IPS DF 6.9 (cell line): ENCODE results near the gene RARA.

Source experiments
- DNase-seq: peaks from one replicate; pipeline ENCODE4 v3.0.0-alpha.2; 2013; ENCODE audit warnings: low read depth, low spot score
- H3K27ac ChIP-seq: one replicate; pipeline ENCODE4 v1.5.1; 2013; ENCODE audit warnings: low read length, control low read depth
- H3K27me3 ChIP-seq: 2 replicates; pipeline ENCODE4 v1.6.1; 2013; ENCODE audit warnings: mild to moderate bottlenecking, low read length; ENCODE audit not compliant: control insufficient read depth, insufficient read depth
- H3K36me3 ChIP-seq: 2 replicates; pipeline ENCODE4 v1.6.1; 2013; ENCODE audit warnings: low read length; ENCODE audit not compliant: control insufficient read depth, insufficient read depth
- H3K4me1 ChIP-seq: 2 replicates; pipeline ENCODE4 v1.6.1; 2013; ENCODE audit warnings: low read length; ENCODE audit not compliant: control insufficient read depth, insufficient read depth
- H3K4me3 ChIP-seq: 2 replicates; pipeline ENCODE4 v1.5.1; 2013; ENCODE audit warnings: mild to moderate bottlenecking, low read length
- H3K9me3 ChIP-seq: 2 replicates; pipeline ENCODE4 v1.6.1; 2013; ENCODE audit warnings: low read length, inconsistent platforms; ENCODE audit not compliant: control insufficient read depth, insufficient read depth
- WGBS: extraction: QIAGEN DNeasy Blood & Tissue Kit; methylation state at CpG from one replicate; pipeline ENCODE4 v1.1.7; 2013; ENCODE audit warnings: mixed read lengths, missing lambda C conversion rate; ENCODE audit not compliant: insufficient read length, insufficient coverage; 5-methylcytosine and 5-hydroxymethylcytosine counted together

RARA gene

DNA sequence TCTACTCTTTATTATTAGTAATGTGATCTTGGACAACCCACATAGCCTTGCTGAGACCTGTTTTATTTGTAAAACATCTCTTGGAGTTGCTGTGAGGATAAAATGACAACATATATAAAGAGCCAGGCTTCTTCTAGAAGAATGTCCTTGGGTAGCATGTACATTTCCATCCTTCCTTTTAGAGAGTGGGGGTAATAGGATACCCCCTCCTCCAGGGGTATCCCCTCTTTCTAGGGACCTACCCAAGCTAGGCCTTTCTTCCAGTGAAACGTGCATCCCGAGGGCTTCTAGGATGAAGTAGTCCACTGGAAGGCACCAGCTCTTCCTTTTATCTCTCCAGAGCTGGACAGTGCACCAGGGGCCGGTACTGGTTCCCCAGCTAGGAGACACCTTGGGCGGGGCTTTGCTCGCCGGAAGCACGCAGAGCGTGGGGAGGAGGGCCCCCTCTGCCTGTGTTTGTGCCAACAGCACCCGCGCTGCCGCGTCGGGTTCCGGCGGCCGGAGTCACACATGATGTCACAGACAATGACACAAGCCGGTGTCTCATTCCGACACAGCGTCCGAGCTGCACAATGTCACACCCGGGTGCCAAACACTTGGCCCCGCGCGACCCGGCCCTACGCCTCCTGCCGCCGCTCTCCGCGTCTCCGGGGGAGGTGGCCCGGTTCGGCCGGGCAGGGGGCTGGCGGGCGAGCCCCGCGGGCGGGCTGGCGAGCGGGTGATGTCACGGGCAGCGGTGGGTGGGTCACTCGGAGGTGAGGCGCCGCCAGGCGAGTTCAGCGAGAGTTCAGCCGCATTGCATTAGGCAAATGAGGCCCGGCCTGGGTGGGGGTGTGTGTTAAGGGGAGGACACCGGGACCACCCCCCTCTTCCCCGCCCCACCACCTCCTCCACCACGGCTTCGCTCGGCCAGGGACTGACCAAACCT lies 32.2 kb downstream of the RARA start:
- no peaks in the 10 kb centered on the region for H3K9me3 ChIP-seq
- no CpG with 5 or more reads among the region's 55 CpGs for WGBS
- H3K27me3 ChIP-seq = peaks cover 20% of the 10 kb centered on the region; the same call in 1 of the 2 replicates
- no peak for DNase-seq
- H3K4me3 ChIP-seq = peak overlapping the region; percentile 47; the same call in 1 of the 2 replicates
- H3K27ac ChIP-seq = no peak overlapping the region
- H3K36me3 ChIP-seq = no peaks in the 10 kb centered on the region
- H3K4me1 ChIP-seq = peaks cover 17% of the 10 kb centered on the region

DNA sequence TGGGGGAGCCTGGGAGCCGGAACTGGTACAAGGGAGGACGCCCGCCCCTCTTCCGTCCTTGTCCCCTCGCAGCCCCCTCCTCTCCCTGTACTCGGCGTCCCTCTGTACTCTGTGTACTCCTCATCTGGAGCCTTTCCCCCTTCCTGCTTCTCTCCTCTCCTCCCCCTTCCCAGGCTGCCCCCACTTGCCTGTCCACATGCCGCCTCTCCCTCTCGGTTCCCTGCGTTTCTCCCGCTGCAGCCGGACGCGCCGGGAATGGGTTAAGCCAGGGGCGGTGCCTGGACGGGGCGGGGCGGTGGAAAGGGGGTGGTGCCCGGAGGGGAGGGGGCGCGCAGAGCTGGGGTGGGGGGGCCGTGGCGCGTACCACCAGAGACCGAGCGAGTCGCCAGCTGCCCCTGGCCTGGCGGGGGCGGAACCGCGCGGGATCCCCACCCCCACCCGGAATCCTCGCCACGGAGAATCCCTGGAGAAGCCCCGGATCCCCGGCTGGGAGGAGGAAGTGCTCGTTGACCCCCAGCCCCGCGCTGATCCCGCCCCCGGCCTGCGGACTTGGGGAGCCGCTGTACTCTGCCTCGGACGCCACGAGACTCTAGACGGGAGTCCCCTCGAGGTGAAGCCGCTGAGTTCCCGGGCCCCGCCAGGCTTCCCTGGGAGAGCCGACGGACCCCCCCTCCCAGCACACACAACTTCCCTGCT lies 33.0 kb downstream of the RARA start:
- no peak for DNase-seq
- H3K9me3 ChIP-seq = no peaks in the 10 kb centered on the region
- no peak overlapping the region for H3K27ac ChIP-seq
- peaks cover 20% of the 10 kb centered on the region; the same call in 1 of the 2 replicates for H3K27me3 ChIP-seq
- WGBS = no CpG with 5 or more reads among the region's 55 CpGs
- H3K4me1 ChIP-seq = peaks cover 22% of the 10 kb centered on the region
- peak overlapping the region; percentile 47; the same call in 1 of the 2 replicates for H3K4me3 ChIP-seq
- H3K36me3 ChIP-seq = no peaks in the 10 kb centered on the region

DNA sequence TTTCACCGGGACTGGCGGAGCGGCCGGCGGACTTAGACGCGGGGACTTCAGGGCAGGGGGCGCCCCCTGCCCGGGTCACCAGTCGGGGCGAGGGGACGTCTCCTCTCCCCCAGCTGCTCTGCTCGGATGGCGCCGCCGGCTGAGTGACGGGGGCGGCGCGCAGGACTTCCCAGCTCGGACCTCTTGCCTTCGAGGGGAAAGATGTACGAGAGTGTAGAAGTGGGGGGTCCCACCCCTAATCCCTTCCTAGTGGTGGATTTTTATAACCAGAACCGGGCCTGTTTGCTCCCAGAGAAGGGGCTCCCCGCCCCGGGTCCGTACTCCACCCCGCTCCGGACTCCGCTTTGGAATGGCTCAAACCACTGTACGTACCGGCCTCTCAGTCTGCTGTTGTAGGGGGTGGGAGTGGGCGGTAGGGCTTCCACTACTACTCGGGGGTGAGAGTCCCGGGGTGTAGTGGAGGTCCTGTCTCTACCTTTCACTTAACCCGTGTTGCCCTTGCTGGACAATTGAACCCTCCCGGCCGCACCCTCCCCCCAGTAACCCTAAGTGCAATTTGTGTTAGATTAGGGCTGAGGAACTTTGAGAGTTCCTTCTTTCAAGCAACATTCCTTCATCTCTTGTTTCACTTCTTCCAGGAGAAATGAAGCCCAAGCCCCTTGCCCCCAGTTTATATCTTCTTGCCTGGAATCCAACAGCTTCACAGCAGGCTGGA lies 33.7 kb downstream of the RARA start:
- H3K4me1 ChIP-seq = peaks cover 25% of the 10 kb centered on the region
- H3K27ac ChIP-seq = no peak overlapping the region
- WGBS = no CpG with 5 or more reads among the region's 38 CpGs

DNA sequence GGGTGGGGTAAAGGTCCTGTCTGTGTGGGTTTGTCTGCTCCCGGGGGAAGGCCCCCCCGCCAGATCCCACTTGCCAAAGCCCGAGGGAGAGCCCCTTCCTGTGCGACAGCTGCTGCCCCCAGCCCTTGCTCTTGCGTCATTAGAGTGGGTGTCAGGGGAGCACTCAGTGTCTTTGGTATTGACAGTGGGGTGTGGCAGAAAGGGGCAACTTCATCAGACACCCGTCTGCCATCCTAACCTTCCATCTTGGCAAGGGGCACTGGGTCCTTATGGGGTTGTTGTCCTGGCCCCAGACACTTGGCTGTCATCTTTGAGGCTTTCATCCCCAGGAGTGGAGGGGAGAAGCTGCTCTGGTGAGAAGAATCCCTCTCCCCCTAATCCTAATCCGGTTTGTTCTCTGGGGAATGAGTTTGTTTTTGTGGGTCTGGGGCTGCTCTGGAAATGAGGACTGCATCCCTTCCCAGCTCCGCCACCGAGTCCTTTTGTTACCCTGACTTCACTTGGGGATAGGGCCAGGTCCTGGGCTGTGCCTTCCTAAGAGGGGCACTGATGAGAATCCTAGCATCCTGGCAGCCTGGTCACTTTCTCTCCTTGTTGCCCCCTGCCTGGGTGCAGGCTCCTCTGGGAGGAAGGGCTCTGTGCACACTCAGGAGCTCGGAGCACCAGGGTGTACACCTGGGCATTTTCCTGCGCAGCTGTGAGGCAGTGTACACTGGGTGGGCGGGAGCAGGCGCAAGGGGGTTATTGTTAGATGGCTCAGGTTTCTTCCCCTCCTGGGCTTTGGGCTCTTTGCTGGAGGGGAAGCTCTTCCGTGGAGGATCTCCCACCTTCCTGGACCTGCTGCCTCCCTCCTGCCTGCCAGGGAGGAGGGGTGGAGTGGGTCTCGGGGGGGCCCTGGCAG lies 34.5 kb downstream of the RARA start:
- peaks cover 31% of the 10 kb centered on the region for H3K4me1 ChIP-seq
- WGBS = no CpG with 5 or more reads among the region's 15 CpGs
- H3K9me3 ChIP-seq = no peaks in the 10 kb centered on the region
- peaks cover 20% of the 10 kb centered on the region; the same call in 1 of the 2 replicates for H3K27me3 ChIP-seq
- no peak for DNase-seq
- H3K4me3 ChIP-seq = no peak overlapping the region
- no peak overlapping the region for H3K27ac ChIP-seq
- H3K36me3 ChIP-seq = no peaks in the 10 kb centered on the region

More for the DNA sequence above, 33.7 kb downstream of the RARA start:
- DNase-seq = no peak
- Histone ChIP-seq H3K36me3 (no peaks in the 10 kb centered on the region), H3K27me3 (peaks cover 20% of the 10 kb centered on the region; the same call in 1 of the 2 replicates), H3K4me3 (peak overlapping the region; percentile 47; the same call in 1 of the 2 replicates), H3K9me3 (no peaks in the 10 kb centered on the region)

- no peak overlapping the region for H3K27ac ChIP-seq
- no CpG with 5 or more reads among the region's 7 CpGs for WGBS
- DNase-seq = no peak
- no peaks in the 10 kb centered on the region for H3K9me3 ChIP-seq
- peaks cover 23% of the 10 kb centered on the region for H3K27me3 ChIP-seq
- H3K4me3 ChIP-seq = no peak overlapping the region
- H3K4me1 ChIP-seq = peaks cover 32% of the 10 kb centered on the region
- H3K36me3 ChIP-seq = no peaks in the 10 kb centered on the region
Observed at GRCh38 chr17:40344421-40345160, 35.6 kb downstream of the RARA start.

- Histone ChIP-seq H3K4me1 (peaks cover 32% of the 10 kb centered on the region), H3K27me3 (peaks cover 23% of the 10 kb centered on the region), H3K27ac (no peak overlapping the region), H3K4me3 (peak overlapping the region; percentile 30; the same call in 1 of the 2 replicates), H3K9me3 (no peaks in the 10 kb centered on the region), H3K36me3 (no peaks in the 10 kb centered on the region)
- no peak for DNase-seq
- no CpG with 5 or more reads among the region's 45 CpGs for WGBS
Observed at GRCh38 chr17:40345161-40345993, 36.4 kb downstream of the RARA start.

DNA sequence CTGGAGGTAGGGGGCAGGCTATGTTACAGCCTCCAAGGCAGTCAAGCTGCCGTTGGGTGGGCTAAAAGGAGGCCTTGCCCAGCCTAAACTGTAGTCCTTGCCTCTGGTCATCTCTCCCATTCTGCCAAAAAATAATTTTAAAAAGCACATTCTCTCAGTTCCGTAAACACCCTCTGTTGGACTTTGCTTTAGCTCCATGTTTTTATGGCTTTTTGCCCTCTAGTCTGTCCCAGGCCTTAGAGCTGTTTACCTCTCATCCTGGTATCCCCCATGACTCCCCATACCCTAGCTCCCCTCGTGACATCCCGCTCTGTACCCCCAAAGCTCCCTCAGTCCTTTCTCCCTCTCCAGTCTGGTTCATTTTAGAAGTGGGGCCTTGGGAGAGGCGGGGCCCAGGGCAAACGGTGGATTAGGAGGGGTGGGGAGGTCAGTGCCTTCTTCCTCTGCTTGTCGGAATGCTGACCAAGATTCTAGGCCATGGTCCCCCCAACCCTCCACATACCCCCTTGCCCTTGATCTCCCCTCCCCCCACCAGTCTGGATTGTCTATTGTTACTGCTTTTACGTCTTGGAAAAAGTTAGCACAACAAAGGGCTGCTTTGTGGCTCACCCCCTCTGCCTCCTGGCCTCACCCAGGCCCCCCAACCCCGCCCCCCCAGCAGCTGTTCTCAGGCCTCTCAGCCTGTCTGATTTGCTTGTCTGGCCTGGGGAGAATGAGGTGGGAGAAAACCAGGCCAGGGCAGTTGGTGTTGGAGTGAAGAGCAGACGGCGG lies 37.2 kb downstream of the RARA start:
- no peaks in the 10 kb centered on the region for H3K9me3 ChIP-seq
- no peak overlapping the region for H3K27ac ChIP-seq
- H3K36me3 ChIP-seq = no peaks in the 10 kb centered on the region
- no peak overlapping the region for H3K4me3 ChIP-seq
- WGBS = no CpG with 5 or more reads among the region's 11 CpGs
- peaks cover 20% of the 10 kb centered on the region for H3K27me3 ChIP-seq
- DNase-seq = no peak
- peaks cover 35% of the 10 kb centered on the region for H3K4me1 ChIP-seq

- DNase-seq = no peak
- Histone ChIP-seq H3K27ac (no peak overlapping the region), H3K27me3 (peaks cover 20% of the 10 kb centered on the region), H3K36me3 (no peaks in the 10 kb centered on the region), H3K4me1 (peaks cover 40% of the 10 kb centered on the region), H3K4me3 (no peak overlapping the region), H3K9me3 (no peaks in the 10 kb centered on the region)
- WGBS = no CpG with 5 or more reads among the region's 1 CpG
Observed at GRCh38 chr17:40346765-40347158, 37.8 kb downstream of the RARA start.
